GM19397 (cell line): ENCODE data around the gene PPP2R5A.
"Not testable (repeated sequence)": the region's sequence is repeated elsewhere in the genome, so short reads cannot be mapped to it uniquely, and the experiment has no call there.

Source experiments
- ATAC-seq: cut with Tn5 transposase; IDR thresholded peaks from one replicate; pipeline ENCODE4 v1.9.1; 2021; ENCODE audit warnings: mild to moderate bottlenecking, moderate library complexity; ENCODE audit not compliant: unreplicated experiment

PPP2R5A gene

DNA sequence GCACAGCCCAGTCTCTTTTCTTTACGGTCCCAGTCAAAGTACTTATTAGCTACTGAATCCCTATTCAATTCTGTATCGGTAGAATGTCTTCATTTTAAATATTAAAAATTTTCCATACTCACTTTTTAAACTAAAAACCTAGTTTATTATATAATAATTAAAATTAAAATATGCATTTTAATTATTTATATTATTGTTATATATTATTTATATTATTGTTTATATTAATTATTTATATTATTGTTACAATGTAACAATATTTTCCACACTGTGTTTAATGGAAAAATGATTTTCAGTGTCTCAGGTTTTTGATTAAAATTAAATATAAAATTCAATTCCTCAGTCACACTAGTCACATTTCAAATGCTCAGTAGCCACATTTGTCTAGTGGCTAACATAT, 18.2 kb upstream of the PPP2R5A start:
- no peak for ATAC-seq

DNA sequence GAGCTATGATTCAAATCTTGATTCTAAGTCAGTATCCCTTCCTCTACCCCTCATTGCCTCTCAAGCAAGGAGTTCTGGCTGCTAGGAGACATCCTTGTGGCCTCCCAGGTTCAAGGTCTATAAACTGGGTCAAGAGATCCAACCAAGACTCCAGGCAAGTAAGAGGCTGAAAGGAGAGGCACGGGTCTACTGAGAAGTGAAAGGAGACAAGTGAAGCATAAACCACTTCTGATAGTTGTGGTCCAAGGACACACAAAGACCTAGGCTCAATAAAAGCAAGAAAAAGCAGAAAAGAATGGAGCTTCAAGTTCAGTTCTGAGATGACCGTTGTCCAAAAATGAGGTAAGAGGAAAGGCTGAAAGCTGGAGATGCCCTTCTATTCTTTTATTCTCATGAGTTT, 17.8 kb upstream of the PPP2R5A start:
- ATAC-seq, result no peak

DNA sequence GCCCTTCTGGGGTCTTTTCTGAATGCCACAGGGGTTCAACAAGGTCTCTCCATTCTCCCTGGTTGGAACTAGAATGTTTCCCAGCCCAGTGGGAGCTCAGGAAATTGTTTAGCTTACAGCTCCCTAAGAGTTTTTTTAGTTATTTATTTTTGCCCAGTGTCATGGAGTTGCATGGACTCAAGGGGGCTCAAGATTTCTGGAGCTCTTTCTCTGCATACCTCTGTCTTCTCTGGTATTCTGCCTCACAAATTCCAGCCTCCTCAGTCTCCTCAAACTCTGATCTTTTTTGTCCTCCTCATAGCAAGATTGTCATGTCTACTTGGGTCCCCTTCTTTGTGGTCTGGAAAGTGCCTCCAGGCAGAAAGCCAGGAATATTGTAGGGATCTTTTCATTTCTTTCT, 15.9 kb upstream of the PPP2R5A start:
- no peak for ATAC-seq

DNA sequence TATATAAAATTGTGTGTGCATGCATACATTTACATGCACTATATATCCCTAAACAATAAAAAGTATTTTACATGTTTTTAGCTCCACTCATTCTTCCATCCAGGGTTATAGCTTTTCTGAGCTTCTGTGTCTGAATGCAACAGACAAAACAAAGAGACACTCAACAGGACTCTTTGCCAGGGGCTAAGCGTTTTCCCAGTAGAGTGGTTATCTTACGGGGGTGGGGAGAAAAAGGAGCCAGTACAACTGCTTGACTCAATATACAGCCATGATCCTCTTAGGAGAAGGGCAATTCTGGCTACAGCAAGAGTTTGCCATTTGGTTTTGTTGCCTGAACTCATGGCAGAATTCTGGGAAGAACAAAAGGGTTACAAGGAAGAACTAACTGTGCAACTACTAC, 14.6 kb upstream of the PPP2R5A start:
- ATAC-seq, result no peak

DNA sequence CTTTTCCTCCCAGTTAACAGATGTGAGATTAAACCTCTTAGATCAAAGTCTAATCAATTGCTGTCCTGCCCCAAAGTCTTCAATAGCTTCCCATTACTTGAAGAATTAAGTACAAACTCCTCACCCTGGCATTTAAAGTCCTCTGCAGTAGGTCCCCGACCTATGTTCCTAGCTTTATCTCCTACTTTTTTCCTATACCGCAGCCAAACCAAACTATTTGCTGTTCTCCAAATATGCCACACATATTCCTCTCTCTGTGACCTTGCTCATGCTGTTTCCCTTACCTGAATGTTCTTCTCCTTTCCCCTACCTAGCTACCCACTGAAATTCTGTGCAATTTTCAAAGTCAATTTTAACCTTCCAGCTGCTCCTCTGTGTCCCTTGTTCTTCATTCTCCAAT, 14.0 kb upstream of the PPP2R5A start:
- no peak for ATAC-seq

DNA sequence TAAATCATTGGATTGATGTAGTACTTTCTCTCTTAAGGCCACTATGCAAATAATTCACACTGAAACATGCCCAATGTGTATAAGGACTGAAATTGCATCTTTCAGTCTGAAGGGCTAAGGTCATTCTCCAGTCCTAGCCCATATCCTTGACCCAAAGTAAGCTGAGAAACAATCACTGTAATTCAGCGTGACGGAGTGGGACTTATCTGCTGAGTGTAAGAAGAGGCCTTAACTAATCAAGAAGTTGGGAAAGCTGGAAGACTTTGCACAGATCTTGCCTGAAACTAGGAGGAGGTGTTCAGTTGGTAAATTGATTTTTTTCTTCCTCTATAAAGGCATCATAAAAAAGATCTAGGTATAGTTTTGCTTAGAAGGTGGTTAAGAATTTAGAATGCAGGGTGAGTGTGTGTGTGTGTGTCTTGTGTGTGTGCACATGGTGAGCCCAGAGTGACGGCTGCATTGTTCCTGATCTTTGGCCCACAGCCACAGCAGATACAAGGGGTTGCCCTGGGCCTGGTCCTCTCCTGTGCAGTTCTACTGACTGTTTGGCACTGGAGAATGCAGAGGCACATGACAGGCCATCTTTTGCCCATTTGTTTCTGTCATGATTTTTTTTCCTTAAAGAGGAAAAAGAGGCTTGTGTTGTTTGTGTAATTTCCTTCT, 13.3 kb upstream of the PPP2R5A start:
- ATAC-seq, result no peak

DNA sequence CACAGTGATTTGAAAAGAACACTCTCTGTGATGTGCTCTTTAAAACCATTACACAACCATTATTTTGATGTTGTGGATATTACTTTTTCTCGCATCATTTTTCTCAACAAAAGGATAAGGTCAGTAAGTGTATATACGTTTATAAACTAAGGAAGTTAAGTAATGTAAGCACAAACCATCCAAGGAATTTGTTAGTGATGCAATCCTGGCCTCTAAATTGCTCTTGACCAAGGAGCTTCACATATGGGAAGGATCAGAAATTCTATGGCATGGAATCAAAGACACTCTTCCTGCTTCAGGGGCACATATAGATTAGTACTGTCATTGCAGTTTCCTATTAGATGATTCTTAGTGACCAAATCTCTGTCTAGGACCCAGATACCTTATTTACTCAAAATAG, 3.6 kb upstream of the PPP2R5A start:
- ATAC-seq, result no peak

DNA sequence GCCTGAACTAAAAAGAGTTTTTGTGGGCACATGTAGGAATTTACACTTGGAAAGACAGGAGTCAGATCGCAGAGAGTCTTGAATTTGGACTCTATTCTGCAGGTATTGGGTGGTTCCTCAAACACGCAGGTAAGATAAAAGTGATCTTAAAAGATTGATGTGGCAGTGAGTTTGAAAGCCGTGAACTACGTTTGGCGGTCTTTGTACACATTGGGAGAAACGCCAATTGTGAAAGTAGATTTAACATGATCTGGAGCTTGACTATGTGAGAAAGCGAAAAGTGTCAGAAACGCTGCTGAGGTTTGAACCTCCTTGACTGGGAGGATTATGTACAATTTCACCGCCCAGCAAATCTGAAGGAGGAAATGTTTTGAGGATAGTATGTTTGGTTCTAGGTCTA, 1.5 kb upstream of the PPP2R5A start:
- ATAC-seq, result no peak

DNA sequence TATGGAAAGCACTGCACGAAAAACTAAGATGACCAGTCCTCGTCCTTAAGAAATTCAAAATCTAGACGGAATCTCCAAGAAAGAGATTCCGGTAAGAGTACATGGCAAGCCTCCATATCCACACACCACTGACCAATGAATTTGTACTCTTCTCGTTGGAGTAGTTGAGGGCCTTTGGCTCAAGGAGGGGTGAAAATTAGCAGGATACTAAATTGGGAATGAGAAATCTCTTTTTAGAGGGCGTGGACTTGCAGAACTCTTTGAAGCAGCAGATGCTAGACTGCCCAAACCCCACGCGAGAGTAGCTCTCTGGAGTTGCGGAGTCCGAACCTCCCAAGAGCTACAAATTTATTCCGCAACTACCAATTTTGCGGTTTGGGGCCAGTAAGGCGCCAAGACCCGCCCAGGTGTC, 872 bp upstream of the PPP2R5A start:
- ATAC-seq, result no peak

DNA sequence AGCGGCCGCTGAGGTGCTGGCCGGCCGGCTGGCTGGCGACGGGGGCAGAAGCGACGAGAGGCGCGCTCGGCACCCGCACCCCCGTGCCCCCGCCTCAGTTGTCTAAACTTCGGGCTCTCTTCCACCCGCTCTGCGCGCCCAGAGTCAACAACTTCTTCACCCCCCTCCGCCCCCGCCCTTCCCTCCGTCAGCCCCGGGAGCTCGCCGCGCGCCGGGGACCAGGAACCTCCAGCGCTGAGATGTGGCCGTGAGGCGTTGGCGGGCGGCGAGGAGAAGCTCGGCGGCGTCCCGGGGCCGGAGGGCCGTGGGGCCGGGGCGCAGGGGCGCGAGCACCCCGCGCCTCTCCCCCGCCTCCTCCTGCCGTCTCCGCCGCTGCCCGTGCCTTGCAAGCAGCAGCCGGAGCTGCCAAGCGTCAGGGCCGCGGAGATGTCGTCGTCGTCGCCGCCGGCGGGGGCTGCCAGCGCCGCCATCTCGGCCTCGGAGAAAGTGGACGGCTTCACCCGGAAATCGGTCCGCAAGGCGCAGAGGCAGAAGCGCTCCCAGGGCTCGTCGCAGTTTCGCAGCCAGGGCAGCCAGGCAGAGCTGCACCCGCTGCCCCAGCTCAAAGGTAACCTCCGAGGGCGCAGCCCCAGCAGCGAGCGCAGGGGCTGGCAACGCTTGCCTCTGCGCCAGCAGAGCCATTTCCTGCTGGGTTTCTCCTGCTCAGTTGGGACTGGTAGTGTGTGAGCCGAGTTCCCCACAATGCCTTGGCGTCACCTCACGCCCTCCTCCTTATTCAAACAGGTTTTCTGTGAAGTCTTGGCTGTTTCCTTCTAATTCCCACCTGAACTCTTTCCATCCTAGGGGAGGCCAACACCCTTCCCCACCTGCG, 710 bp downstream of the PPP2R5A start:
- ATAC-seq, result peak; percentile 8

DNA sequence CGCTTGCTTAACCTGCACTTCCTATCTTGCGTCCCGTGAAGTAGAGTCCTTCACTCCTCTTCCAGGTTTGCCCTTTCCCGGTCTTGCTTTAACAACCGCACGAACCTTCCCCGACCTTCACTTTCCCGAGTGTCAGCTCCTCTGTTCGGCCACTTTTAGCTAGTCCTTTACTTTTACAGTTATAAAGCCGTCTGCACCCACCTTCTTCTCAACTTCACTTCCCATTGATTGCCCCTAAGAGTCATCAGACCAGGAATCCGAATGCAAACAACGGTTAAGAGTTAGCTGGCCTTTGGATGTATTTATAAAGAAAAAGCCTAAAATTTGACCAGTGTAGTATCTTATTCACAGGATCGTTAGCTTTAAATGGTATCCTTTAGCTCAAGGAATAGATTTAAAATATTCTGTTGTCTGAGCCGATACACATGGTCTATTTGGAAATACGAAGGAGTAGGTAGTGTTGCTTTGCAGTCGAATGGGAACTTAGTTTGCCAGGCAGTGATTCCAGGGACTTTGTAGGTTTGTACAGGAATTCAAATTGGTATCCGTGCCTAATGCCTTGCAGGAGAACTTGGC, 1.4 kb downstream of the PPP2R5A start:
- ATAC-seq, result no peak

DNA sequence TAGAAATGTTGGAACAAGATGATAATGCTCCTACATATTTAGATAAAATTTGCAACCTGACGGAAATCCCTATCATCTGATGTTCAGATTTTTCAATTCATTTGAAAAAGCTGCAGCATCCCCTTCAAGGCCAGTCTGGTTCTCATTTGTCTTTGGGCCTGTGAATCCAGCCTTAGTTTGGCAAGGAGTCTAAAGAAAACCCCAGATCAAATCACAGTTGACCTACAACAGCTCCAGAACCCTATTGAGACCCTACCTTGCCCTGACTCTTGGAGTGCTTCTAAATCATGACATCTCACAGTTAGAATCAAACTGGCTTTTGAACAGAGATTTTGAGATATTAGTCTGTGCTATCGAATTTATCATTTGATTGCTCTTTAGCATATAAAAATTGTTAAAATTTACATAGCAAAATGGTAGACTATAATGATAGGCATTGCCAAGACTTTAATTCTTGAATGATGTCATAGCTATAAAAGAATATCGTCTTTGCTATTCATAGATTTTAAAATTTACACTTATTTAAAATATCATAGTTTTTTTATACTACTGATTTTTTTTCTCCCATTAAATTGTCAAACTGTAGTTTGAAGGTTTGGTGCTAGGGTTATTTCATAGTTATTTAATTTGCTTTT, 2.2 kb downstream of the PPP2R5A start:
- no peak for ATAC-seq

DNA sequence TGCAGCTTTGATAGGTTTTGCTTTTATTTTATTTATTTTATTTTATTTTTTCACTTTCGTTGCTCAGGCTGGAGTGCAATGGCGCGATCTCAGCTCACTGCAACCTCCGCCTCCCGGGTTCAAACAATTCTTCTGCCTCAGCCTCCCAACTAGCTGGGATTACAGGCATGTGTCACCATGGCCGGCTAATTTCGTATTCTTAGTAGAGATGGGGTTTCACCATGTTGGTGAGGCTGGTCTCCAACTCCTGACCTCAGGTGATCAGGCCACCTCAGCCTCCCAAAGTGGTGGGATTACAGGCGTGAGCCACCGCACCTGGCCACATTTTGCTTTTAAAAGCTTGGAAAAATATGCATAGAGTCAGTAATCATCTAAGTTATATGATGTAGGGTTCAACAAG, 2.8 kb downstream of the PPP2R5A start:
- ATAC-seq, result not testable (repeated sequence)

DNA sequence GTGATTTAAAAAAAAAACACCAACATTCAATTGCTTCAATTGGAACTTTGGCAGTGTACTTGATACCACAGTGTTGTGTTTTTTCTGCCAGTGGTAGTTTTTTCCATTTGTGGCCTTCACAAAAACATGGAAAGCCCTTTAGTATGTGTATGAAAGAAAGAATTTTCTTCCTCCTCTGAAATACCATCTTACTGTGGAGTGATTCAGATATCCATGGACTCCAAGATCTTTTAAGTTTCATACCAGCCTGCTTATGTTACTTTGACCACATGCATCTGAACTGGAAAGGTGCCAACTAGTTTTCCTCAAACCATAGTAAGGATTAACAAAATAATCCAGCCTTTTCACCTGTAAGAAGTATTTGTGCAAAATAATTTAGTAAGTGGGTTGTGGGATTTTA, 3.4 kb downstream of the PPP2R5A start:
- ATAC-seq, result no peak

DNA sequence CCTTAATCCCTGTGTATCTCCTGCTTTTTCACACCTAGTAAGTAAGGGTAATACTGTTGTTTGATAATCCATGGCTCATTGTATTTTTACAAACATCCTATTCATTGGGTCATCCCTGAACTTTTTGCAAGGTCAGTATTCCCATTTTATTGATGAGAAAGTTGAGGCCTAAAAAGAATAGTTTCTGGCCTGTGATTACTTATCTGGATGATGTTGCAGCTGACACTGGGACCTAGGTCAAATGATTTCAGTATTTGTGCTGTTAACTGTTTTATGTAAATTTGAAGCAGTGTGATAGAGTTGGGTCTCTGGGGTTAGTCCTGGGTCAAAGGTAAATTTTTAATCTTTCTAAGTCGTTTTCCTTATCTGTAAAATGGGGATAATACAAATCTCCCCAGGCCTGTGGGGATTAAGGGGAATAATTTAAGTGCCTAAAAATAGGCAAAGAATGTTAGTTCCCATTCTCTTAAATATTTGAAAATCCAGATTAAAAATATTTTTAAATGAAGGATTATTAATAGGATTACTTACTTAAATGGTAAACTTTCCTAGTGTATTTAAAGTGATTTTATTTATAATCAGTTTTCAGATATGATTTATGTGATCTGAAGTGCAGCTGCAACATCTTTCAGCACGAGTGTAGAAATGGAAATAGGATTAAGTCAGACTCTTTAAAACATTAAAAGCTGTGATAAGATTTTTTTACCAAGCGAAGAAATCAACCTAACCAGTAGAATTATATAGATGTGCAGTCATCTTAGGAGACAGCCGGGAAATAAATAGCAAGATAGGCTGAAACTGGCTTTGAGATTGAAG, 4.3 kb downstream of the PPP2R5A start:
- ATAC-seq, result no peak

DNA sequence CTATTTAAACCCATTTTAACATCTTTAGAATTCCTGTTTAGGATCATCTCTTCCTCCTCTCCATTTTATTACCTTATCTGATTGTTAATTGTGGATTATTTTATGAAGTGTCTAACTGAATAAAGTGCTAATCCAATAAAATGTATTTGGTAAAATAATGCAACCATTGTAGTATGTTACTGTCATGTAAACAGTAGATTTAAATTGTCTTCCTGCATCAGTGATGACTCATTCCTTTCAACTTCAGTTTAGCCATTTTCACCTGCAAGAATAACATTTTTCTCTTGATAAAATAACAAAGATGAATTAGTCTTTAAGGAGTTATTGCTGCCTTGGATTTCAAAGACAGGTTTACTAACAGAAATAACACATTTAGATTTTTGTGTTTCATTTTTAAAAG, 5.4 kb downstream of the PPP2R5A start:
- ATAC-seq, result no peak

DNA sequence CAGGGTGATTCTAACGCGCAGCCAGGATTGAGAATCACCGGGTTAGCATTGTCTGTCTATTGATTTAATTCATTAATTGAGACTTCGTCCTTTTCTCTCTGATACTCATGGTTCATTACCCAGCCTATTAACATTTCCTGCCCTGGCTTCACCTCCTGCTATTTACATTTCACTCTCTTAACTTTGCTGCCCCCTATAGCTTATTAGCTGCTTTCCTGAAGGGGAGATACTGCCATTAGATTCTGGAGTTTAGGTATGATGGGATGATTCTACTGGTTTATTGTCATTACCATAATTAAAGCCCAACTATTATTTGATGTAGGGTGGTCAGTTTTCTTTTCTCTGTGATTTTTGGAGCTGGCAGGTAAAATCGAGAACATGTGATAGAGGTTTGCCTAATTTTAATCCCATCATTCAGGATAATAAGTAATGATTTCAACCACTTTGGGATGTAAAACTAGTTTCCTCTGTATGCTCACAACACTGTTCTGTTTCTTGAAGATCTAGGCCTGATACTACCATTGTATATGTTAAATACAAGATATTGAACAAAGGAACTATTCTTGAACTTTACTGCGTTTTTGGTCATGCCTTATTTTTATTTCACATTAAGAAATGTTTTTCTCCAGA, 6.4 kb downstream of the PPP2R5A start:
- no peak for ATAC-seq

DNA sequence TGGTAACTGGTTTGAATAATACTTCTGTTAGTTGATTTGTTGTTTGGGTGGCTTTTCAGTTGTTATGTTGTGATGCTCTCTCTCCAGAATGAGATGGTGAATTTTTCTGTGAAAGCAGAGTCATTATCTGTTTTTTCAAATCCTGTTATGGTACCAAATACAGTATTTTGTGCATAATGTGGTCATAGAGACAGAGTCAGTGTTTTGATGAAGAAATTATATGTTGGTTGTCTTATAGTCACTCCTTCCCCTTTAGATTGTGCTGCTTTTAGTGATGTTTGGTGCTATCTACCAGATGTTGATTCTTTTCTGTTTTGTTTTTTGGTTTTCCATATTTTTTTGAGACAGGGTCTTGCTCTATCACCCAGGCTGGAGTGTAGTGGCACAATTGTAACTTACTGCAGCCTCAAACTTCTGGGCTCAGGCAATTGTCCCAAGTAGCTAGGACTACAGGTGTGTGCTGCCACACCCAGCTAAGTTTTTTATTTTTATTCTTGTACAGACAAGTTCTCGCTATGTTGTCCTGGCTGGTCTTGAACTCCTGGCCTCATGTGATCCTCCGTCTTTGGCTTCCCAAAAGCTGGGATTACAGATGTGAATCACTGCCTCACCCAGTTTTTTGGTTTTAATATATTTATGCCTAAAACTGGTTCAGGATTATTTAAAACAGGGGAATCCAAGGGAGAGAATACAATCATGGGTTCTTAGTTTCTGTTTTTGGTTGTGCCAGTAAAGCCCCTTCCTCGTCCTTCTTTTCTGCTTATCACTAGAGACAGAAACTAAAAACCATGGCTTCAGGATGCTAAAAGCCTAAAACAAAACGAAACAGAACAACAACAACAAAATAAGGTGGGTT, 7.3 kb downstream of the PPP2R5A start:
- no peak for ATAC-seq

DNA sequence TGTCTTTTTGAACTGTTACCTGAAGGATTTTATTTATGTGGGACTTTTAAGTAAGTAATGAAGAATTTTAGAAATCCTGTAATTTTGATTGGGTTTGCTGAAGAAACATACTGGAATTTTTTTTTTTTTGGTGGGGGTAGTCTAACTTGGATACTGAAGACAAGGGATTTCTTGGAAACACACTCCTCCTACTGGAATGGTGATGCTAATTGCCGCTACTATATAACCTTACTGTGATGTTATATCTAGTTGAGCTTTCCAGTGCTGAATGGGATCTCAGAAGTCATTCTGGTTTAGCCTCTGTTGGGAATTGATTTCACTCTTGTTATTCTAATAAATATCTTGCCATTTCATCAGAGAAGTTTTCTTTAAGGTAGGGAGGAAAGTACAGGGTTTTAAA, 8.4 kb downstream of the PPP2R5A start:
- no peak for ATAC-seq
